Endothelial cell of umbilical vein (primary cell): ENCODE measurements around the gene CARD19.

ENCODE experiments used
- EZH2 ChIP-seq: IDR thresholded peaks from 2 replicates; pipeline ENCODE4 v1.6.1; 2012; ENCODE audit warnings: borderline replicate concordance, low read depth, mild to moderate bottlenecking, moderate library complexity, low read length, inconsistent platforms; ENCODE audit not compliant: severe bottlenecking
- POLR2A ChIP-seq: IDR thresholded peaks from 2 replicates; pipeline ENCODE4 v1.6.1; 2012; ENCODE audit warnings: low read depth, mild to moderate bottlenecking, control low read depth, low read length
- POLR2AphosphoS5 ChIP-seq: IDR thresholded peaks from 2 replicates; pipeline ENCODE4 v1.6.1; 2012; ENCODE audit warnings: low read depth, mild to moderate bottlenecking, control low read depth, low read length, moderate library complexity; ENCODE audit not compliant: insufficient read depth
- TF ChIP-seq, protein P1 (sequence below), 2 donors: IDR thresholded peaks; 1 replicate in 1 of 2; 2 replicates in 1 of 2; pipeline ENCODE4 v1.5.1; 2011; ENCODE audit warnings: low read length in 2 of 2, mild to moderate bottlenecking in 2 of 2, moderate library complexity in 2 of 2, control low read depth in 1 of 2, inconsistent platforms in 1 of 2, low read depth in 1 of 2; ENCODE audit not compliant: insufficient read depth in 1 of 2; ENCODE audit errors: extremely low read depth in 1 of 2
- TF ChIP-seq, protein P2 (sequence below): IDR thresholded peaks from 2 replicates; pipeline ENCODE4 v1.6.1; 2011; ENCODE audit not compliant: insufficient read depth, insufficient read length

DNA sequence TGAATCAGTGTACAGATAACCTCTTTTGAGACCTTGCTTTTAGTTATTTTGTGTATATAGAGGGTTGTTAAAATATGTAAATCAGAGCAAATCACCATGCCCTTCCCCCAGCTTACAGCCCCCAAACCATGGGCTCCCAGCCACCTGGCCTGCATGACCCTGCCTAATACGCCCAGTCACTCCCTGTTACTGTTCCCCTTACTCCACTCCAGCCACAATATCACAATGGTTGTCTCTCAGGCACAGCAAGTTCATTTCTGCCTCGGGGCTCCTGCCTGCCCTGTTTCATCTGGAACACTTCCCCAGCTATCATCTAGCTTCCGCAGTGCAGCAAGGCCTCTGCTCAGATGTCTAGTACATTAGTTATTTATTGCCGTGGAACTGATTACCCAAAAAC is 5.0 kb upstream of the CARD19 start:
- TF ChIP-seq, protein P1, sequence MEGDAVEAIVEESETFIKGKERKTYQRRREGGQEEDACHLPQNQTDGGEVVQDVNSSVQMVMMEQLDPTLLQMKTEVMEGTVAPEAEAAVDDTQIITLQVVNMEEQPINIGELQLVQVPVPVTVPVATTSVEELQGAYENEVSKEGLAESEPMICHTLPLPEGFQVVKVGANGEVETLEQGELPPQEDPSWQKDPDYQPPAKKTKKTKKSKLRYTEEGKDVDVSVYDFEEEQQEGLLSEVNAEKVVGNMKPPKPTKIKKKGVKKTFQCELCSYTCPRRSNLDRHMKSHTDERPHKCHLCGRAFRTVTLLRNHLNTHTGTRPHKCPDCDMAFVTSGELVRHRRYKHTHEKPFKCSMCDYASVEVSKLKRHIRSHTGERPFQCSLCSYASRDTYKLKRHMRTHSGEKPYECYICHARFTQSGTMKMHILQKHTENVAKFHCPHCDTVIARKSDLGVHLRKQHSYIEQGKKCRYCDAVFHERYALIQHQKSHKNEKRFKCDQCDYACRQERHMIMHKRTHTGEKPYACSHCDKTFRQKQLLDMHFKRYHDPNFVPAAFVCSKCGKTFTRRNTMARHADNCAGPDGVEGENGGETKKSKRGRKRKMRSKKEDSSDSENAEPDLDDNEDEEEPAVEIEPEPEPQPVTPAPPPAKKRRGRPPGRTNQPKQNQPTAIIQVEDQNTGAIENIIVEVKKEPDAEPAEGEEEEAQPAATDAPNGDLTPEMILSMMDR (IDR thresholded peaks at IDR 0.05; ENCODE audit: extremely low read depth in 1 of 2, insufficient read depth in 1 of 2, low read depth in 1 of 2, low read length in 2 of 2) = no peak
- no peak for TF ChIP-seq POLR2AphosphoS5
- TF ChIP-seq POLR2A = no peak
- TF ChIP-seq EZH2 = no peak
- TF ChIP-seq, protein P2, sequence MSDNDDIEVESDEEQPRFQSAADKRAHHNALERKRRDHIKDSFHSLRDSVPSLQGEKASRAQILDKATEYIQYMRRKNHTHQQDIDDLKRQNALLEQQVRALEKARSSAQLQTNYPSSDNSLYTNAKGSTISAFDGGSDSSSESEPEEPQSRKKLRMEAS = no peak
